ENCODE measurements around the gene COLQ. TPM values are rescaled to one million over a fixed set of nuclear protein-coding genes. Genes with fewer than 3 reads are reported as not detected.

Gene COLQ
- total and polyA plus RNA-seq, 4 donors = 0.27 to 2.6 (median 0.67) TPM

DNA sequence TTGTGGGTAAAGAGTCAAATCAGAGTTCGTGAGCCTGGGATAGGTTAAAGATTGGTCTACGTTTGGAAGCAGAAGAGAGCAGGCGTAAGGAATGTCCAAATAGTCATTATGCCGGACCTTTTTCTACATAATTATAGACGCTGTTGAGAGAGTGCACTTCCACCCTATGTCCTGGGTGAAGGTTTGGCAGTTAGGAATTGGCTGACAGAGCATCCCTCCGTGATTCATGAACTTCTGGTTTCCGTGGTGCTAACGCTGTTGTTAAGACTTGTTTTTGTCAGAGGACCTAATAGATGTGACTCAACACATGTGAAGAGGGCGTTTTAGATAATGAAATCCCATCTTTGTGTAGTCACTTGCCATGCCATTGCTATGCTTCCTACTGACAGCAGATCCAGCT lies 93.0 kb downstream of the COLQ start:
- Histone ChIP-seq H3K9me3 (ENCODE audit: control insufficient read depth in 4 of 4, low read length in 3 of 4) (no peaks in the 10 kb centered on the region), H3K4me3 (ENCODE audit: low read depth in 1 of 3, low read length in 3 of 3) (peak overlapping the region; percentile 74 to 94 (median 74)), H3K27me3 (ENCODE audit: control insufficient read depth in 4 of 4, insufficient read depth in 4 of 4, low read length in 3 of 4) (no peaks in the 10 kb centered on the region), H3K36me3 (ENCODE audit: control insufficient read depth in 4 of 4, insufficient read depth in 3 of 4, low read depth in 1 of 4, low read length in 3 of 4) (peaks cover 0 to 27% (median 19%) of the 10 kb centered on the region in 4 donors), H3K4me1 (ENCODE audit: control insufficient read depth in 4 of 4, insufficient read depth in 4 of 4, low read length in 3 of 4) (peaks cover 0 to 50% (median 34%) of the 10 kb centered on the region in 4 donors), H3K9ac (ENCODE audit: low read depth in 1 of 2, low read length in 2 of 2) (peak overlapping the region; percentile 23 to 85), H3K27ac (ENCODE audit: low read depth in 1 of 2, low read length in 2 of 2) (peak overlapping the region in 1 of 2 donors; percentile 87)
- DNase-seq (ENCODE audit: low spot score) = no peak
- TF ChIP-seq, protein P1, sequence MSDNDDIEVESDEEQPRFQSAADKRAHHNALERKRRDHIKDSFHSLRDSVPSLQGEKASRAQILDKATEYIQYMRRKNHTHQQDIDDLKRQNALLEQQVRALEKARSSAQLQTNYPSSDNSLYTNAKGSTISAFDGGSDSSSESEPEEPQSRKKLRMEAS (IDR thresholded peaks at IDR 0.05) = no peak
- no peak for TF ChIP-seq FOXA2 (IDR thresholded peaks at IDR 0.05)
- TF ChIP-seq REST (IDR thresholded peaks at IDR 0.05) = no peak
- no peak for TF ChIP-seq SP1 (IDR thresholded peaks at IDR 0.05)
- TF ChIP-seq EGR1 (IDR thresholded peaks at IDR 0.05; ENCODE audit: low read depth in 2 of 2) = no peak
- no peak for TF ChIP-seq RAD21 (IDR thresholded peaks at IDR 0.05)
- no peak for TF ChIP-seq JUND (IDR thresholded peaks at IDR 0.05)
- TF ChIP-seq HNF4G (IDR thresholded peaks at IDR 0.05) = no peak
- TF ChIP-seq ZBTB33 (IDR thresholded peaks at IDR 0.05) = no peak
- TF ChIP-seq, protein P2, sequence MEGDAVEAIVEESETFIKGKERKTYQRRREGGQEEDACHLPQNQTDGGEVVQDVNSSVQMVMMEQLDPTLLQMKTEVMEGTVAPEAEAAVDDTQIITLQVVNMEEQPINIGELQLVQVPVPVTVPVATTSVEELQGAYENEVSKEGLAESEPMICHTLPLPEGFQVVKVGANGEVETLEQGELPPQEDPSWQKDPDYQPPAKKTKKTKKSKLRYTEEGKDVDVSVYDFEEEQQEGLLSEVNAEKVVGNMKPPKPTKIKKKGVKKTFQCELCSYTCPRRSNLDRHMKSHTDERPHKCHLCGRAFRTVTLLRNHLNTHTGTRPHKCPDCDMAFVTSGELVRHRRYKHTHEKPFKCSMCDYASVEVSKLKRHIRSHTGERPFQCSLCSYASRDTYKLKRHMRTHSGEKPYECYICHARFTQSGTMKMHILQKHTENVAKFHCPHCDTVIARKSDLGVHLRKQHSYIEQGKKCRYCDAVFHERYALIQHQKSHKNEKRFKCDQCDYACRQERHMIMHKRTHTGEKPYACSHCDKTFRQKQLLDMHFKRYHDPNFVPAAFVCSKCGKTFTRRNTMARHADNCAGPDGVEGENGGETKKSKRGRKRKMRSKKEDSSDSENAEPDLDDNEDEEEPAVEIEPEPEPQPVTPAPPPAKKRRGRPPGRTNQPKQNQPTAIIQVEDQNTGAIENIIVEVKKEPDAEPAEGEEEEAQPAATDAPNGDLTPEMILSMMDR (IDR thresholded peaks at IDR 0.05; ENCODE audit: low read depth, low read length, missing input control) = no peak
- TF ChIP-seq YY1 (IDR thresholded peaks at IDR 0.05) = no peak
- TF ChIP-seq, protein P3, sequence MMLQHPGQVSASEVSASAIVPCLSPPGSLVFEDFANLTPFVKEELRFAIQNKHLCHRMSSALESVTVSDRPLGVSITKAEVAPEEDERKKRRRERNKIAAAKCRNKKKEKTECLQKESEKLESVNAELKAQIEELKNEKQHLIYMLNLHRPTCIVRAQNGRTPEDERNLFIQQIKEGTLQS (IDR thresholded peaks at IDR 0.05) = no peak
- WGBS = 9% methylated on average over 9 of the region's 9 CpGs

GRCh38 chr3:15427981-15428380 lies 93.5 kb downstream of the COLQ start:
- peak overlapping the region; percentile 74 to 87 for H3K27ac ChIP-seq (ENCODE audit: low read depth in 1 of 2, low read length in 2 of 2)
- 1% methylated on average over 11 of the region's 11 CpGs for WGBS
- no peaks in the 10 kb centered on the region for H3K9me3 ChIP-seq (ENCODE audit: control insufficient read depth in 4 of 4, low read length in 3 of 4)
- H3K9ac ChIP-seq (ENCODE audit: low read depth in 1 of 2, low read length in 2 of 2) = peak overlapping the region; percentile 82 to 85
- peak overlapping the region; percentile 74 to 94 (median 74) for H3K4me3 ChIP-seq (ENCODE audit: low read depth in 1 of 3, low read length in 3 of 3)
- H3K27me3 ChIP-seq (ENCODE audit: control insufficient read depth in 4 of 4, insufficient read depth in 4 of 4, low read length in 3 of 4) = no peaks in the 10 kb centered on the region
- TF ChIP-seq RAD21 (IDR thresholded peaks at IDR 0.05) (no peak), HNF4A (conservative IDR thresholded peaks at IDR 0.05) (peak; percentile 48 to 67), HNF4G (IDR thresholded peaks at IDR 0.05) (no peak), FOXA2 (IDR thresholded peaks at IDR 0.05) (no peak)
- peaks cover 0 to 50% (median 34%) of the 10 kb centered on the region in 4 donors for H3K4me1 ChIP-seq (ENCODE audit: control insufficient read depth in 4 of 4, insufficient read depth in 4 of 4, low read length in 3 of 4)
- H3K36me3 ChIP-seq (ENCODE audit: control insufficient read depth in 4 of 4, insufficient read depth in 3 of 4, low read depth in 1 of 4, low read length in 3 of 4) = peaks cover 0 to 23% (median 15%) of the 10 kb centered on the region in 4 donors
- peak; percentile 57 for DNase-seq (ENCODE audit: low spot score)
